Stimulated activated CD8-positive, alpha-beta memory T cell treated with anti-CD3 and anti-CD28 coated beads, Interleukin-7, amount 100 ng/mL, for 1 hour (primary cell): ENCODE measurements around the gene ARMS2.

Source experiments
- DNase-seq, 2 donors: peaks; one replicate each; pipeline ENCODE4 v3.0.0-alpha.2; 2020; ENCODE audit warnings: low read depth in 2 of 2

ARMS2 gene

GRCh38 chr10:122494173-122494820 lies 39.8 kb downstream of the ARMS2 start:
- no peak for DNase-seq

- no peak for DNase-seq
Measured at GRCh38 chr10:122494833-122495232, 40.4 kb downstream of the ARMS2 start.

GRCh38 chr10:122495406-122496340 lies 41.2 kb downstream of the ARMS2 start:
- no peak for DNase-seq

- no peak for DNase-seq
Measured at GRCh38 chr10:122497241-122497640, 42.8 kb downstream of the ARMS2 start.

- DNase-seq = no peak
Measured at GRCh38 chr10:122498521-122498920, 44.1 kb downstream of the ARMS2 start.

- DNase-seq = no peak
Measured at GRCh38 chr10:122499012-122499411, 44.6 kb downstream of the ARMS2 start.

GRCh38 chr10:122499491-122499941 lies 45.1 kb downstream of the ARMS2 start:
- DNase-seq = no peak

GRCh38 chr10:122500194-122500593 lies 45.7 kb downstream of the ARMS2 start:
- no peak for DNase-seq

GRCh38 chr10:122500726-122501125 lies 46.3 kb downstream of the ARMS2 start:
- DNase-seq = no peak

GRCh38 chr10:122503012-122503411 lies 48.6 kb downstream of the ARMS2 start:
- no peak for DNase-seq

- DNase-seq = no peak
Measured at GRCh38 chr10:122503886-122504609, 49.6 kb downstream of the ARMS2 start.

GRCh38 chr10:122504610-122504950 lies 50.1 kb downstream of the ARMS2 start:
- no peak for DNase-seq

GRCh38 chr10:122505011-122505410 lies 50.6 kb downstream of the ARMS2 start:
- no peak for DNase-seq

GRCh38 chr10:122505885-122506645 lies 51.6 kb downstream of the ARMS2 start:
- no peak for DNase-seq
